Measurements from ENCODE around the gene ADAMTSL5. TPM values are rescaled to one million over a fixed set of nuclear protein-coding genes. Genes with fewer than 3 reads are reported as not detected.

ADAMTSL5 gene
- total RNA-seq, 1 donor from 2014 or later: 0.43 TPM

GRCh38 chr19:1507192-1507660 is 5.6 kb downstream of the ADAMTSL5 start:
- H3K36me3 ChIP-seq: no peaks in the 10 kb centered on the region
- peak overlapping the region in 1 of 2 donors; percentile 66 for H3K4me3 ChIP-seq
- no peak for DNase-seq (ENCODE audit: low spot score in 2 of 2)
- no peaks in the 10 kb centered on the region for H3K9me3 ChIP-seq
- peak overlapping the region; percentile 83 to 96 for H3K27ac ChIP-seq
- H3K4me1 ChIP-seq: peaks cover 0 to 13% of the 10 kb centered on the region in 2 donors
- no peak for TF ChIP-seq CTCF (IDR thresholded peaks at IDR 0.05)
- peaks cover 13% of the 10 kb centered on the region for H3K27me3 ChIP-seq
- intact Hi-C loops (cut with DNase I): loop anchor here (1.0 kb wide), 1 partner anchor 17 kb away; the partner anchor contains the start of gene PCSK4

GRCh38 chr19:1505991-1506881 is 6.6 kb downstream of the ADAMTSL5 start:
- Histone ChIP-seq H3K4me3 (no peak overlapping the region), H3K27ac (no peak overlapping the region), H3K36me3 (no peaks in the 10 kb centered on the region), H3K4me1 (peaks cover 0 to 13% of the 10 kb centered on the region in 2 donors), H3K27me3 (peaks cover 13% of the 10 kb centered on the region), H3K9me3 (no peaks in the 10 kb centered on the region)
- TF ChIP-seq CTCF (IDR thresholded peaks at IDR 0.05): no peak
- intact Hi-C loops (cut with DNase I): no loop called here
- no peak for DNase-seq (ENCODE audit: low spot score in 2 of 2)

- no peak for TF ChIP-seq CTCF (IDR thresholded peaks at IDR 0.05)
- Histone ChIP-seq H3K9me3 (no peaks in the 10 kb centered on the region), H3K36me3 (no peaks in the 10 kb centered on the region), H3K4me3 (no peak overlapping the region), H3K27ac (no peak overlapping the region), H3K27me3 (peaks cover 13% of the 10 kb centered on the region), H3K4me1 (peaks cover 0 to 13% of the 10 kb centered on the region in 2 donors)
- DNase-seq (ENCODE audit: low spot score in 2 of 2): no peak
- intact Hi-C loops (cut with DNase I): no loop called here
Measured at GRCh38 chr19:1505012-1505411, 7.8 kb downstream of the ADAMTSL5 start.

GRCh38 chr19:1503925-1504773 is 8.7 kb downstream of the ADAMTSL5 start:
- no peaks in the 10 kb centered on the region for H3K9me3 ChIP-seq
- H3K36me3 ChIP-seq: no peaks in the 10 kb centered on the region
- no peak for TF ChIP-seq CTCF (IDR thresholded peaks at IDR 0.05)
- no peak overlapping the region for H3K27ac ChIP-seq
- DNase-seq (ENCODE audit: low spot score in 2 of 2): no peak
- H3K27me3 ChIP-seq: peaks cover 13% of the 10 kb centered on the region
- H3K4me1 ChIP-seq: peaks cover 0 to 13% of the 10 kb centered on the region in 2 donors
- no peak overlapping the region for H3K4me3 ChIP-seq
- intact Hi-C loops (cut with DNase I): no loop called here

- no peak overlapping the region for H3K4me3 ChIP-seq
- DNase-seq (ENCODE audit: low spot score in 2 of 2): peak in 1 of 2 donors; percentile 72
- intact Hi-C loops (cut with DNase I): no loop called here
- peaks cover 13% of the 10 kb centered on the region for H3K27me3 ChIP-seq
- H3K27ac ChIP-seq: no peak overlapping the region
- H3K9me3 ChIP-seq: no peaks in the 10 kb centered on the region
- no peaks in the 10 kb centered on the region for H3K36me3 ChIP-seq
- peak; percentile 73 to 76 (median 75) for TF ChIP-seq CTCF (IDR thresholded peaks at IDR 0.05)
- H3K4me1 ChIP-seq: peaks cover 0 to 10% of the 10 kb centered on the region in 2 donors
Measured at GRCh38 chr19:1503089-1503924, 9.5 kb downstream of the ADAMTSL5 start.

All from ascending aorta (tissue), 2 donors.